ENCODE results near the gene SH3TC1.

The SH3TC1 gene

GRCh38 chr4:8195841-8196458 is 3.1 kb upstream of the SH3TC1 start:
- DNase-seq (ENCODE audit: low read depth) = no peak
- TF ChIP-seq CTCF (conservative IDR thresholded peaks at IDR 0.05; ENCODE audit: control insufficient read depth, insufficient read depth, low read depth, low read length) = no peak

GRCh38 chr4:8197521-8197920 is 1.6 kb upstream of the SH3TC1 start:
- no peak for TF ChIP-seq CTCF (conservative IDR thresholded peaks at IDR 0.05; ENCODE audit: control insufficient read depth, insufficient read depth, low read depth, low read length)
- no peak for DNase-seq (ENCODE audit: low read depth)
- H3K4me3 ChIP-seq (ENCODE audit: control insufficient read depth, low read depth, low read length) = no peak overlapping the region

More at GRCh38 chr4:8195841-8196458, 3.1 kb upstream of the SH3TC1 start:
- no peak overlapping the region for H3K4me3 ChIP-seq (ENCODE audit: control insufficient read depth, low read depth, low read length)

DNA sequence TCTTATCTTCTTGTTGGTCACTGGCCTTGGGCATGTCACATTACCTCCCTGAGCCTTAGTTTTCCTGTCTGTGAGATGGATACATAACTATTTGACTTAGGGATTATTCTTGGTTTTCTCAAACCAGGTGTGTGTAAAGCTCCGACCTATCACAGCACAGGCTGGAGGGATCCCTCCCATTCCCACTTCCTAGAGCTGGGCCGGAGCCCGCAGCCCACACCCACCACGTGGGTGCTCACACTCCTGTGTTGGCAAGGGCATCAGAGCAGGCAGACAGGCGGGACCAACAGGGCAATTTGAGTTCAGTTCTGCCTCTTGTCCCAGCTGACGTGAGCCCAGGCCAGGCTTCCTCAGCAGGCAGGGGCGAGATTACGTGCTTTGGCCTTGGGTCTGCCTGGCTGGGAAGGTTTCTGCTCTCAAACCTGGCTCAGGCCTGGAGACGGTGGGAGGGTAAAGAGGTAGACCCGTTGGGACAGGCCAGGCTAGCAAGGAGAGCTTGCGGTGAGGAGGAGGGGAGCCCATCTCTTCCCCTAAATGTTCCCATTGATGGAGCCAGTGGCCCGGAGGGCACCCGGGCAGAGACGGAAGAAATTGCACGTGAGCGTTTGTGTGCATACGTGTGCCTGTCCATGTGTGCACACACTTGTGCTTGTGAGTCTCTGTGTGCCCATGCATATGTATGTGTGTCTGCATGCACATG is 734 bp upstream of the SH3TC1 start:
- no peak for TF ChIP-seq CTCF (conservative IDR thresholded peaks at IDR 0.05; ENCODE audit: control insufficient read depth, insufficient read depth, low read depth, low read length)
- no peak overlapping the region for H3K4me3 ChIP-seq (ENCODE audit: control insufficient read depth, low read depth, low read length)
- no peak for DNase-seq (ENCODE audit: low read depth)

DNA sequence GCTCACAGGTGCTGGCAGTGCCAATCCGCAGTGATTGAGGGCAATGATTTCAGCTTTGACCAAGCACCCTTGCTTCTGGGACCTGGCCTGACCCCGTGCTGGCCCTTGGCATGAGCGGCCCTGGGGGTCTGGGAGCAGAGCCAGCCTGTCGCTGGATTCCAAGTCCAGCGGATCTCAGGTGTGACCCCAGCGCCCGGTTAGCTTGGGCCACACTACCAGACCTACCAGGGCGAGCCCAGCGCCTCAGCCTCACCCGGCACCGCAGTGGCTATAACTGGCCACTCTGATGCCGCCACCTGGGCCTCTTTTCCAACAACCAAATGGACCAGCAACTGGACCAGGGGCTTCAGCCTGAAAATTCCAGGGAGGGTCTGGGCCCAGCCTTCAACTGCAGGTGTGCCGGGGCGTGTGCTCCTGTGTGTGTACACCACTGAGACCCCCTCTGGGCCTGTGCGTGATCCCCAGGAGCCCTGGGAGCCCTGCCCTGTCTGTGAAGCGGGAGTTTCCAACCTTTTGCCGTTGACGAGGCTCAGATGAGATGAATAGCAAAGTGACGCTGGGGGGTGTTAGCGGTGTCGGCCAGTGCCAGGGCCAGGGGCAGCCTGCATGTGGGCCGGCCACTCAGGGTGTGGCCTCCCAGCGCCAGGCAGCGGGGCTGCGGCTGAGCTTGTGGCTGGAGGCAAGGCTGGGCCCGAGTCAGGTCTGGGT is 658 bp downstream of the SH3TC1 start:
- no peak for DNase-seq (ENCODE audit: low read depth)
- no peak overlapping the region for H3K4me3 ChIP-seq (ENCODE audit: control insufficient read depth, low read depth, low read length)
- no peak for TF ChIP-seq CTCF (conservative IDR thresholded peaks at IDR 0.05; ENCODE audit: control insufficient read depth, insufficient read depth, low read depth, low read length)

DNA sequence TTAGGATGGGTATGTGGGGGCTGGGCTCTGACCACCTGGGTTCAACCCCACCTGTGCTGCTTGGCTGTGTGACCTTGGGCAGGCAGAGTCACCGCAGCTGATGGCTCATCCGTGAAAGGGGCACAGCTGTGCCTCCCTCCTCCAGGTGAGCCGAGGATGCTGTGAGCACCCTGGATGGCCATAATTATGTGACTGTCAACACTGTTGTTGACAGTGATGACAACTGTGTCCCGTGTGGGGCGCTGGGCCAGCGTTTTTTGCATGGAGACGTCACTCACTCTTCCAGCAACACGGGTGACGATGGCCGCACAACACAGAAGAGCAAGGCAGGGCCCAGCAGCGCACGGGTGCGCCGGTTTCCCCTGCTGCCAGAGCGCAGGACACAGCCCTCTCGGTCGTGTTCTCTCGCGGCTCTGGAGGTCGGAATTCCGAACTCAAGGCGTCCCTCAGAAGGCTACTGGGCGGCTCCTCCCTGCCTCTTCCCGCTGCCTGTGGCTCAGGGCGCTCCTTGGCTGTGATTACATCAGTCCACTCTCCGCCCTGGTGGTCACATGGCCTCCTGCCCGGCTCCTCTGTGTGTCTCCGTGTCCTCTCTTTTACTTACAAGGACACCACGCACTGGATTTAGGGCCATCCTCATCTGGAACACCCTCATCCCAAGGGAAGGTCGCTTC is 1.3 kb downstream of the SH3TC1 start:
- TF ChIP-seq CTCF (conservative IDR thresholded peaks at IDR 0.05; ENCODE audit: control insufficient read depth, insufficient read depth, low read depth, low read length) = no peak
- DNase-seq (ENCODE audit: low read depth) = peak; percentile 14
- H3K4me3 ChIP-seq (ENCODE audit: control insufficient read depth, low read depth, low read length) = no peak overlapping the region

GRCh38 chr4:8201321-8201781 is 2.3 kb downstream of the SH3TC1 start:
- no peak for TF ChIP-seq CTCF (conservative IDR thresholded peaks at IDR 0.05; ENCODE audit: control insufficient read depth, insufficient read depth, low read depth, low read length)

More at GRCh38 chr4:8201321-8201781, 2.3 kb downstream of the SH3TC1 start:
- no peak for DNase-seq (ENCODE audit: low read depth)
- no peak overlapping the region for H3K4me3 ChIP-seq (ENCODE audit: control insufficient read depth, low read depth, low read length)

Data from fibroblast of mammary gland (primary cell).